ENCODE measurements around the gene SV2C.

Gene SV2C

DNA sequence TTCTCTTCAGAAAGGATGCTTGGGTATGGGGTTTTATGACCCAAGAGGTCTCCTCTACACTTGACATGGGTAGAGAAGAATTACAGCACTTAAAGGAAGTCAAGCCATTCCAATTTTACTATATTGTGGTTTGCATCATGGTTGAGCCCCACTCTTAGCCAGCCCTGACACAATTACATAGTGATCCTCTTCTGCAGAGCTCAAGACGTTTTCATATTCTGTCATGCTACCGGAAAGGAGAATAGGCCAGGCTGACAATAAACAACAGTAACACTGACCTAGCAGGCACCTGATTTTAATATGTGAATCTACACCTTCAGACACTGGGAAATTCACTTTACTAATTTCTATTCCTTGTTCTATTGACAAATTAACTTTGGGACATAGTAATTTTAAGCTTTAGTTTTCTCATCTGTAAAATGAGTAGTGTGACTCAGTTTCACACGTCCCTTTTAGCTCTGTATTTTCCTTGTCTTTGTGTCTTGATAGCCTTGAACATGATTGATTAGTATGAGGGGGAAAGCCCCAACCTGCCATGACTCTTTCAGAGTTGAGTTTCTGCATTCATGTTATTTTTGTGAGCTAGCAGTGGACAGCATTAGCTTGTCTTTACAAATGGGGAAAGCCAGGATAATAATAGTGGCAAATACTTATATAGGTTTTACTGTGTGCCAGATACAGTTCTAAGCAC, 83.8 kb downstream of the SV2C start:
- no peak for DNase-seq

DNA sequence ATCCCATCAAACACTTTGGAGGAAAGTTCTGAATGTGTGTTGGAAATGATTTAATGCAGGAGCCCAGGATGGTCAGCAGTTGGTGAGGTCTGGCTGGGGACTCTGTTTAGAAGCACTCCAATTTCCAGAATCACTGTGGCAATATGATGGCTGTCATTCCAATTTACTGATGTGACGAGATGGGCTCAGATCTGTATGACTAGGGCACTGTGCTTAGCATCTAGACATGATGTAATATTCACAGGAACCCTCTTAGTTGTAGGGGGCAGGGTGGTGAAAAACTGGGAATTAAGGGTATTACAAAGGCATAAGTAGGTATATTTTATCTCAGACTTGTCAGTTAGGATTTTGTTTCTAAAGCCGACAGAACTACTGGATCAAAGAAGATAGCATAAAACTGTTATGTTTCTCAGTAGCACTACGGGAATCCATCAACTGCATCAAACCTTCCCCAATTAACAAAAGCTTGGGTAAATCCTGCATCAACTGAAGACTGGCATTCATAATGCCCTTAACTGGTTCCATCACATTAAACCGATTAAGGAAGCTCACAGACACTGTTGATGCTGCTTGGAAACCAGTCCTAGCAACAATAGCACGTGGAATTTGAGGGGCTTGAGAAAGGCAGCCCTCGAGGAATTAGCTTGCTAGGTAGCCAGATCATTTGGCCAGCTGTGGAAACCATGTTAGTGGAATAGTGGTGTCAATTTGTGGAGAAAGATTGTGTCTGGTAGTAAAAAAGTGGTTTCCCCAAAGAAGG, 86.1 kb downstream of the SV2C start:
- no peak for DNase-seq

DNA sequence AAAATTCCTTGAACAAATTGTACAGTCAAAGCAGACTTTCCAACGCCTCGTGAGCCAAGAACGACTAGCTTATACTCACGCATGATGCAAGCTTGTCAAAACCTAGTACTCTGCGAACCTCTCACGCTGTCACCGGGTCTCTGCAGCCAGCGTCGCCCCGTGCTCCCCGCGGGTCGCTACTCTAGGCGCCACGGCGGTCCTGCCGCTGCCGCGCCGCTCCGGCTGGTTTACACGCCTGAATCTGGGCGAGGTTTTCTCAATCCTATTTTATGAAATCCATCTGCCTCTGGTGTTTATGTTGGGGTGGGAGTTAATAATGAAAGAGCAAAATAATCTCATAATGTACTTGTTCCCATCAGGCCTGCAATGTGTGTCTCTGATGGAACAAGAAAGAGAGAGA, 90.9 kb downstream of the SV2C start:
- DNase-seq: no peak

DNA sequence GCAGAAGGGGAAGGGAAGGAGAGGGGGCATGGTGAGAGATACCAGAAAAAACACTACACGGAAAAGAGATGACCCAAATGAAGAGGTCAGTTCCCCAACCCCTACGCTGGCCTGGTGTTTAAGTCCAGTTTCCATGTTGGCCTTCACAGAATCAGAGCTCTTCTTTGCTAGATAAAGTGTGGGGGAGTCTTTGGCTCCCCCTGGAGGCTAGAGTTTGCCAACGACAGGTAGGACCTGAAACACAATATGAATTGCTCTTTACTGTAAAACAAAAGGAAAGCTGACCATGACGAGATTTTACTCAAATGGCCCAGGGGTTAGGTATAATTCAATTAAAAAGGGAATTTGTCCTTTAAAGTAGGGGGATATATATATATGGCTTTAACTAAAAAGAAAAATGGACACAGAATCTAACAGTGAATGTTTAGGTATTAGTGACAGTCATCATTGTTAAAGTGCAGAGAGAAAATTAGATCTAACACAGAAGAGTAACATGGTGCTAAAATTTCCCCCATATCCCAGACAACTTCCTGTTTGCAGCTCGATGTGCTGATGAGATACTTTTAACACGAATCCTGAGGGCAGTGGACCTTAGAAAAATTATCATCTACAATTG, 92.0 kb downstream of the SV2C start:
- DNase-seq: peak; percentile 65

DNA sequence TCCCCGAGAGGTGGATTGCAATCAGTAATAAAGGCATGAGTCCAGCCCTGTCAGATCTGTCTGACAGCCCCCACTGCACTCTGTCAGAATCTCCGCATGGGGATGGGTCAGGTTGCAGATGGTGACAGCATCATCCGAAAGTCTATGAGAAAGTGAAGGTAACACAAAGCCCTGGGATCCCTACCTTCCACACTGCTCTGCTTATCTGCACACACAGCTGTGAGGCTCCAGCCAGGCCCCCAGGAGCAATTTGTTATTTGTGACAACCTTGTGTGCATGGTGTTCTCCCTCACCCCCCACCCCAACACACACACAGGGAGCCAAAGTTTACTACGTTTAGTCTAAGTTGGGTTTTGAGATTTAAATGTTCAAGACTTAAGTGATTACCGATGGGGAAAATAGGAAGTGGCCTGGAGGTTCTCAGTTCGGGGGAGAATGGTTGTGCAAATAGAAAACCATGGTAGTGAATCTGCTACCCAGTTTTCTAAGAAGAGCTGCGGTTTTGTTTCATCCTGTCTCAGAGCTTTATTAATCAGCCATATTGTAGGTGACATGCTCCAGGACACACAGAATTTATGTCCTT, 92.7 kb downstream of the SV2C start:
- peak; percentile 49 for DNase-seq

DNA sequence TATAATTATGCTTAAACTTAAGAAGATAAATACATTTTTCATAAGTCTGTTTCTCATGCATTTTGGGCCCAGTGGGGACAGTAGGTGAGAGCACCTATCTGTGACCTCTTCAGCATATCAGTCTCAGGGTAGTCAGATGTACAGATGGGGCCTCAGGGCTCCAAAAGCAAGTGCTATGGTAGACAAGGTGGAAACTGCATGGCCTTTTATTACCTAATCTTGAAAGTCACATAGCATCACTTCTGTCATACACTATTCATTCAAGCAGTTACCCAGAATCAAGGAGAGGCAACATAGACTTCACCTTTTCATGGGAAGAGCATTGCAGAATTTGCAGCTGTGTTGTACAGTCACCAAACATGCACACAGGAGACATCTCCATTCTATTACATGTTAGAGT, 94.8 kb downstream of the SV2C start:
- DNase-seq: no peak

DNA sequence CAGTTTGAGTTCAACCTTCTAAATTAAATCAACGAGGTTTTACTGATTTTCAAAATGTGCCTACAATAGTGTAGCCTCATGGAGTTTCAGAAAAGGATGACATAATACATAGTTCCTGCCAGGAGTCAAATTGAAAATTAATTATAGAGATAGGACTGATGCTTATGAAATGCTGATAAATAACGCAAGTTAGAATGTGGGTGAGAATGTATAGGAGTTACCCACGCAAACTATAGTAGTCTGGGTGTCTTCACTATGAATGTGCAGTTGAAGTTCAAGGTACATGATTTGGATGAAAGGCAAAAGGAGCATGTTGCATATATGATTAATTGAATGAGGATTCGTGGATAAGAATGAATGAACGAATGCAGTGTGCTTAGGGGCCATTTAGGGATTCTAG, 95.7 kb downstream of the SV2C start:
- no peak for DNase-seq

DNA sequence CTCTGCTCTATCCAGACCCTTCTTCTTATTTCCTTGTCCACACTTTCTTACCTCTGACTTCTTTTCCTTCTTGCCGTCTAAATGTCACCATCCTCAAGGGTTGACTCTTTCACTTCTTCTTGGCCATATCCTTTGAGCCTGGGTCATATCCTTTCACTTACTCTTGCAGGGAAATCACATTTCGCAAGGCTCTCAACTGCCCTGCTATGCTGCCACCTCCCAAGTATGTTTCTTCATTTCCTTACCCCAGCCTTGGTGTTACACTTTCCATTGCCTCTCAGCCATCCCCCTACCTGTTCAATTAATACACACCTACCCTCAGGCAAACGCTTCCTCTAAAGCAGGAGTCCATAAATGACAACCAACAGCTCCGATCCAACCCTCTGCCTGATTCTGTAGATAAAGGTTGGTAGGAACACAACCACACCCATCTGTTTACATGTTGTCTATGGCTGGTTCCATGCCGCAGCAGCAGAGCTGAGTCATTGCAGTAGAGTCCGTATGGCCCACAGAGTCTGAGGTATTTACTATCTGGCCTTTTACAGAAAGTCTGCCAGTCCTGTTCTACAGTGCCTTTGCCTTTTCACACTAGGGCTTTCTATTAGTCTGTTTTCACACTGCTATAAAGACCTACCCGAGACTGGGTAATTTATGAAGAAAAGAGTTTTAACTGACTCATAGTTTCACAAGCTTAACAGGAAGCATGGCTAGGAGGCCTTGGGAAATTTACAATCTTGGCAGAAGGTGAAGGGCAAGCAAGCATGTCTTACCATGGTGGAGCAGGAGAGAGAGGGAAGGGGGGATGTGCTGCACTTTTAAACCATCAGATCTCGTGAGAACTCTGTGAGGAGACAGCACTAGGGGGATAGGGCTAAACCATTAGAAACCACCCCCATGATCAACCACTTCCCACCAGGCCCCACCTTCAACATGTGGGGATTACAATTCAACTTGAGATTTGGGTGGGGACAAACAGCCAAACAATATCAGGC, 97.9 kb downstream of the SV2C start:
- DNase-seq: peak; percentile 33

DNA sequence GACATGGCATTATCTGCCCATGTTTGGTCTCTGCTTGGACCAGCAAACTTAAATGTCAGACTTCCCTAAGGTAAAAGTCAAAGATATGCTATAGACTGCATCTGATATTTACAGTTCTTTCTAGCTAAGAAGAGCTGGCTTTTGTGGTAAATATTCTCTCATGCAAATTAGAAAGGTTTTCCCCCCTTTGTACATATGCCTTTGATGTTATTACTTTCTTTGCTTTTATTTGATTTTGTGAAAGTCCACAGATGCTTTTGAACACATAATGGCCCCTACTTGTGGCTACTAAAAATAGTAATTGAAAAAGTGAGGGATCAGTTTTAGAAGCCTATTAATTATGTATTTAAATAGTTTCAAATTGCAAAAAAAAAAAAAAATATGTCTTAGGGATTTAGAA, 104.2 kb downstream of the SV2C start:
- DNase-seq: no peak

DNA sequence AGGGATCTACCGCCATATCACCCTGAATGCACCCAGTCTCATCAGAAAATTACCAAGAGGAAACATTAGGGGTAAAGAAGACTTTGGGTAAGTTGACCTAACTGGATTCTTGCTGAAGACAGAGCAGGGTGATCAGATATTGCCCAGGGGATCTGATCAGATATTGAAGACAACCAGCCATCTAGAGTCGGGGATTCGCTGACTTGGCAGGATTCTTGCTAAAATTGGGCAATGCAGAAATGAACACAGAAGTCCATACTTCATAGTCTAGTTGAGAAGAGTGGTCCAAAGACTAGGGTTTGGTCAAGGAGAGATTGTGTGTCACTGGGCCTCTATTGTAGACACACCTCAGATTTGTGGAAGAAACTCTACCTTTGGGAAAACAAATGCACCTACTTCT, 107.2 kb downstream of the SV2C start:
- no peak for DNase-seq

DNA sequence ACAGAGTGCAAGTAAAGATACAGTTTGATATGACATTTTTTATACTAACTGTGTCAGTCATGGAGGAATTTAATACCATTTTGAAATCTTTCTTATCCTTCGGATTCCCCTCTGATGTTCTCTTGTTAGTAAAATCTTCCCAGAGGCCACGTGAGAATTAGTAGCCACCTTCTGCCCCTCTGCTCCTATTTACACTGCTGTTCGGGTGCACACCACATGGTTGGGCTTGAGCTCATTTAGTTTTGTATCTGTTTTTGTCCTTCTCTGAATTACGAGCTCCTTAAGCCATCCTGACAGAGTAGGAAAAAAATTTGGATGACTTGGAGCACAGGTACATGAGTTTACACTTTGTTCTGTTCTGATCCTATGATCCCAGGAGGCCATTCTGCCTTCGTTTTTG, 109.7 kb downstream of the SV2C start:
- DNase-seq: no peak

DNA sequence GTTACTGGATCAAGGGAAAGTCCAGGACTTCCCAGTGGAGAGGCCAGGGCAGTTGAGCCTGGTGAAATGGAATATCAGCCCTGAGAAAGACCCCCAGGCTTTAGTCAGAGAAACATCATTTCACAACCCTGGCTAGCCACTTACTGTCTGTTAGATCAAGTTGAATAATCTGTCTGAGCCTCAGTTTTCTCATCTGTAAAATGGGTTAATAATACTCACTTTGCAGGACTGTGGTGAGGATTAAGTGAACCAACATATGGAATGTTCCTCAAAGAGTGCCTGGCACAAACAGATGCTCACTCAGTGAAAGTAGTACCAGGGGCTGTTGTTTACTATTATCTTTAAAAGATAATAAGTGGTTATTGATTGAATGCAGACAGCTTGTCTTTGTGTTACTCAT, 110.5 kb downstream of the SV2C start:
- no peak for DNase-seq

DNA sequence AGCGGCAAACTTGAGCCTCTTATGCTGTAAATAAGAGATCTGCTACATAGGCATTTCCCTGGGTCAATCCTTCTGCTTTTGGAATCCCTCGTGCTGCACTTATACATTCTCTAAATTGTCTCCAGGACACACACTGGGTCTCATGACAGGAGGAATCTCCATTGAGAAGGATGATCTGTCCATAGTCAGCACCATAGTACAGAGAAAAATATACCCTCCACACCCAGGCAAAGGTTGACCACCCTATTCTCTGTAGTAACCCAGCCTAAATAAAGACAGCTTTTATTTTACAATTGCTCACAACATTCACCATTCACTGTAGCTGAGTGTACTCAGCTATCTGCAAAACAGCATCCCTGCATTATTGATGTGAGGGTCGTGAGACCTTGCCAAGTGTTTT, 111.2 kb downstream of the SV2C start:
- no peak for DNase-seq

DNA sequence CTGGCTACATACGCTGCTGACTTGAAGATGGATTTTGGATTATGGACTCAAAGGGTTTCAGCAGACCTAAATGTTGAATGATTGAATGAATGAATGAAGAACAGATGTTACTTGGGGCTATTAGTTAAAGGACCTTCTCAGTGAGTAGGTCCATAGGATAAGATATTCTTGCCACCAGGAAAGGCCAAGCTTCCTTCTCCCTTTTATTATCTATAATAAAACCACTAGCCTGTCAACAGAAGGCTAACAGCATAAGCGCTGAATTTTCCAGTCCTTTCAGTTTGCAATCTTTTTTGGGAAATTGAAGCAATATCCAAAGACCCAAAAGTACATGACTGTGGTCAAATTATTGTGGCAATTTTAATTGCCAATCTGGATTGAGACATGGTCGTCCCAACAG, 113.3 kb downstream of the SV2C start:
- no peak for DNase-seq

DNA sequence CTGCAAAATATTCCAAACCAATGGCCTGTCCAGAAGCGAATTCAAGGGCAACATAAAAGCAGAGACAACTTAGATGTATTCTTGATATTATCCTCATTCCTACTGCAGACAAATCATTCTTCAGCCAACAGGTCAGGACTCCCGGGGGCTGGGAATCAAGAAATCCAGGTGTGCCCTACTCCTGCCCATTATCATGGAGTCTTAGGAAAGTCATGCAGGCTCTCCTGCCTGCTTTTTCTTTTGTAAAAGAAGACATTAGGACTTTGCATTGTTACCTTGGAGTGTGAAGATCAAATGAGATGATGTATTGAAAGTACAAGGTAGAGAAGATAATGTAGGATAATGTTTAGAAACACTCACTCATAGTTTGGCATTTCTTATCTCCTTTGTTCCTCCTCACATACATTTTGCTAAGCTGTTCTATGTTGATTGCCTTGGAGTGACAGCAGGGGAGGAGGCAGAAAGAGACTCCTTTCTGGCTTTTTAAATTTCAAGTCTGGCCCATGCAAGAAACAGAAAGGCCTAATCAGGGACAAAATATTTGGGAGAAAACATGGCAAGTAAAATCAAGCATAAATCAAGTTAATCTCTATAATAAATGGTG, 113.8 kb downstream of the SV2C start:
- DNase-seq: no peak

DNA sequence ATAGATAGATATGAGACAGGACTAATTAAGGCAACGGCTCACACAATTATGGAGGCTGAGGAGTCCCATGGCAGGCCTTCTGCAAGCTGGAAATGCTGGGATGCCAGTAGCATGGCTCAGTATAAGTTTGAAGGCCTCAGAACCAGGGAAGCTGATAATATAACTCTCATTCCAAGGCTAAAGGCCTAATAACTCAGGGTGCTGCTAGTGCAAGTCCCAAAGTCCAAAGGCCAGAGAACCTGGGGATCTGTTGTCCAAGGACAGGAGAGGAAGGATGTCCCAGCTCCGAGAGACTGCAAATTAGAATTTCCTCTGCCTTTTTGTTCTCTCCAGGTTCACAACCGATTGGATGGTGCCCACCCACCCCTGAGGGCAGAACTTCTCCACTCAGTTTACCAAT, 114.5 kb downstream of the SV2C start:
- no peak for DNase-seq

DNA sequence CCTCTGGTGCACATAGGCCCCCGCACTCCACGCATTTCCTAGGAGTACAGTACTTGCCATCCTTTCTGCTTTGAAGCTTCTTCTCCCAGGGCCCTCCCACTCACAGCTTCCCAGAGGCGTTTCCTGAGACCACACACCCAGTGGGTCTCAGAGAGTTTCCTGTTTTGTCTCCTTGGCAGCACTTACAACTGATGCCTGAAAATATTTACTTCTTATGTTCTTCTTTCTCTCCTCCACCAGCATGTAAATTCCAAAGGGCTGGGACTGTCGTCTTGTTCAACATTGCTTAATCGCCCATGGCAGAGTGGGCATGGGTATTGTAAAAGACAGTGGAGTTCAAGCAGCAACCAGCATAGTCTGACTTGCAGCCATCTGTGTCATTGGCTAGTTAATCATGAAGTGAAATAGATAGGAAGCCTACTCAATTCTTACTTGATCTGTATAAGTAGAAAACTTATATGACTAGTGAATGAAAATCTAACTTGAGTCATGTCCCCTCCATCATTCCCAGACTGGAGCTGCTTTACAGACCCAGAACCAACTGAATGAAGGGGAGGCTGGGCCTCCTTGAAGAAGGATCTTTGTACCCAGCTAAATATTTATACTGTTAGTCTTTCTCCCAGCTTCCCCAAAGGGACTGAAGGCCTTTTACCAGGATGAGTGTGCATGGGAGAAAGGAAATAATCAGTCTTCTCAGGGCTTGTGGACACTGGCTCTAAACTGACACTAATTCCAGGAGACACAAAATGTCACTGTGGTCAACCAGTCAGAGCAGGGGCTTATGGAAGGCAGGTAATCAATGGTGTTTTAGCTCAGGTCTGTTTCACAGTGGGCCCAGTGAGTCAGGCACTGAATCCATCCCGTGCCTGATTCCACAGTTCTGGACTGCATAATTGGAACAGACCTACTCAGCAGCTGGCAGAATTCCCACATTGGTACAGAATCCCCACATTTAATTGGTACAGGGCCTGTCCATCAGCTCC, 116.4 kb downstream of the SV2C start:
- DNase-seq: no peak

DNA sequence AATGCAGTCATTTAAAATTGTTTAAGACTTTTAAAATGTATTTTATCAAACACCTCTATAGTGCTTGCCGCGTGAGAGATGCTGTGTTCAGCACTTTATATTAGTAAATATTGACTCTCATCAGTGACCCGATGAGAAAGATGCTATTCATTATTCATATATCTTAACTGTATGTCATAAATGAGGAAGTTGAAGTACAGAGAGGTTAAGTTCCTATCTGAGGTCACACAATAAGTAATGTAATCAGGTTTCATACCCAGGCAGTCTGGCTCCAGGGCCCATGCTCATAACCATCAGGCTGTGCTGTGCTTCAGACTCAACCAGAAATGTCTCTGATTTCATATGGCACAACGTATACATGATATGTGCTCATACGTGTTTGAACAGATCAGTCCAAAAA, 119.0 kb downstream of the SV2C start:
- no peak for DNase-seq

DNA sequence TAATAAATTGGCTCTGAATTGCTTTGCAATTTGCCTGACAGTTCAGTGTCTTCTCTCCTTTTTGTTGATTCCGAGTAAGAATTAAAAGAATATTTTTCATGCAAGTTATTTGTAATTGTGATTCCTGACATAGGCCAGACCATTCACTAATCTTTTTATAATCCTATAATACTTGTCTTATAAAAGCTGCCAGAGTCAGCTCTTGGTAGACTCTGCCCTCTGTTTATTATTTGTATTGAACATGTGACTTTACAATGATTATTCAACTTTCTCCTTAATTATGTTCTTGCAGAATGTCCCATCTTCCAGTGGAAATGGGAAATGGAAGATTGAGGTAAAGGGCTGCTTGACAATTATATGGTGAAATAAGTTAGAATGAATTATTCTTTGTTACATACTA, 121.0 kb downstream of the SV2C start:
- DNase-seq: no peak

DNA sequence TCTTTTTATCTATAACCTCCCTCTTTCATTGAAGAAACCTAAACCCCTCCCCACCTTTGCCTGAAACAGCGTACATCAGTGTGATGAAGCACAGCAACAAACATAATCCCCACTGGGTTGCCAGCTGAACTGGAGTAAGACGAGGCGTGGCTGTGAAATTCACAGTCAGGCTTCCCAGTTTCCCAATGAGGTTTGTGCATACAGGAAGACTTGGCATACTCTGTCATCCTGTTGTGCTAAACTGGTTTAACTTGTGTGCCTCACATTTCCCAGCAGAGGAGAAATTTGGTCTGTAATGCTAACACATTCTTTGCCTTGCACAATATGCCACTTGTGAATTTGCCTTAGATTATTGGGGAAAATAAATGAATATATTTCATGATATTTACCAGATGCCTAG, 121.5 kb downstream of the SV2C start:
- no peak for DNase-seq

DNA sequence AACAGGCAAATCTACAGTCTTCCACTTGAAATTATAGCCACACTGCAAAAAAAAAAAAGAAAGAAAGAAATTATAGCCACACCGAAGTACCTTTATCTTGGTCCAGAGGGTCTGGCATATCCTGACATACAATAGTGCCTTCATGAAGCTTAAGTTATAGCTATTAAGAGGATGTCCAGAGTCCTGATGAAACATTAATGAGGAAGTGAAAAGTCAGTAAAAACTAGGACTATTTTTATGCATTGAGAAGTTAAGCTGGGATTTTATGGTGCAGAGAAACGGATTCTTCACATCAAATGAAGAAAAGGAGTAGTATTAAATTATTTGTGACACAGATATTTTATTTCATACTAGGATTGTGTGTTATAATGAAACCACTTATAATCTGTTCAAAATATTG, 123.9 kb downstream of the SV2C start:
- no peak for DNase-seq
